Gastrocnemius medialis (tissue), 4 donors: ENCODE results near the gene XPOT.

ENCODE experiments used
- POLR2A ChIP-seq, 2 donors: fragments of 450-650 bp; IDR thresholded peaks; one replicate each; pipeline ENCODE4 v1.6.1; 2017; ENCODE audit warnings: antibody characterized with exemption in 2 of 2, mild to moderate bottlenecking in 2 of 2, moderate library complexity in 2 of 2
- TF ChIP-seq, protein P1 (sequence below), 5 experiments: fragments of 450-650 bp in 3 of 5; fragments of 200-600 bp in 2 of 5; sonication (generic) in 2 of 5; IDR thresholded peaks in 4 of 5; conservative IDR thresholded peaks in 1 of 5; 1 replicate in 4 of 5; 2 replicates in 1 of 5; pipeline ENCODE4 v1.5.1; 2016 to 2019; ENCODE audit warnings: antibody characterized with exemption in 5 of 5, mild to moderate bottlenecking in 3 of 5, moderate library complexity in 3 of 5

DNA sequence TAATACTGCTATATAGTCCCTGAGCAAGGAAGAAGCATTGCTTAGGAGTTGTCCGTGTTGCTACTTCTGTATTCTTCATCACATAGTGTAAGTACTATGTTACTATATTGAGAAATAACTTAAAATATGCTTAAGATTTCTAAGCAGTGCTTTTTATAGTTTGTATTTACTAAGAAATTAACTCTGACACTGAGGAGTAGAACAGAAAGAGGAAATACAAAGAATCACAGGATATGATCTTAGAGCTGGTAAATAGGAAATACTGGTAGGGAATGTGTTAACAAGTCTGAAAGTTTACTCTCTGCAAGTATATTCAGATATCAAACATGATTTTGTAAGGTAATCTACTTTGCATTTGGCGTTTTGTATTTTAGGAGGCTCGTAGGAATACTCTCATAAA lies 15.5 kb downstream of the XPOT start:
- TF ChIP-seq, protein P1, sequence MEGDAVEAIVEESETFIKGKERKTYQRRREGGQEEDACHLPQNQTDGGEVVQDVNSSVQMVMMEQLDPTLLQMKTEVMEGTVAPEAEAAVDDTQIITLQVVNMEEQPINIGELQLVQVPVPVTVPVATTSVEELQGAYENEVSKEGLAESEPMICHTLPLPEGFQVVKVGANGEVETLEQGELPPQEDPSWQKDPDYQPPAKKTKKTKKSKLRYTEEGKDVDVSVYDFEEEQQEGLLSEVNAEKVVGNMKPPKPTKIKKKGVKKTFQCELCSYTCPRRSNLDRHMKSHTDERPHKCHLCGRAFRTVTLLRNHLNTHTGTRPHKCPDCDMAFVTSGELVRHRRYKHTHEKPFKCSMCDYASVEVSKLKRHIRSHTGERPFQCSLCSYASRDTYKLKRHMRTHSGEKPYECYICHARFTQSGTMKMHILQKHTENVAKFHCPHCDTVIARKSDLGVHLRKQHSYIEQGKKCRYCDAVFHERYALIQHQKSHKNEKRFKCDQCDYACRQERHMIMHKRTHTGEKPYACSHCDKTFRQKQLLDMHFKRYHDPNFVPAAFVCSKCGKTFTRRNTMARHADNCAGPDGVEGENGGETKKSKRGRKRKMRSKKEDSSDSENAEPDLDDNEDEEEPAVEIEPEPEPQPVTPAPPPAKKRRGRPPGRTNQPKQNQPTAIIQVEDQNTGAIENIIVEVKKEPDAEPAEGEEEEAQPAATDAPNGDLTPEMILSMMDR (IDR thresholded peaks at IDR 0.05 in 4 of 5, conservative IDR thresholded peaks at IDR 0.05 in 1 of 5), result no peak
- no peak for TF ChIP-seq POLR2A (IDR thresholded peaks at IDR 0.05)
